Glomerular visceral epithelial cell (primary cell): ENCODE data around the gene CHGA.

Source experiments
- DNase-seq: peaks from one replicate; pipeline ENCODE4 v3.0.0-alpha.2; 2016; ENCODE audit errors: extremely low spot score

The CHGA gene

GRCh38 chr14:92903359-92903758, 19.6 kb upstream of the CHGA start:
- DNase-seq, result no peak

- no peak for DNase-seq
These were observed 17.3 kb upstream of the CHGA start for GRCh38 chr14:92905667-92906066.

GRCh38 chr14:92906420-92906819, 16.5 kb upstream of the CHGA start:
- no peak for DNase-seq

GRCh38 chr14:92906823-92907222, 16.1 kb upstream of the CHGA start:
- DNase-seq, result no peak

GRCh38 chr14:92907316-92907911, 15.5 kb upstream of the CHGA start:
- DNase-seq, result no peak

GRCh38 chr14:92914087-92914656, 8.8 kb upstream of the CHGA start:
- no peak for DNase-seq

- DNase-seq, result no peak
These were observed 6.7 kb upstream of the CHGA start for GRCh38 chr14:92916201-92916600.

GRCh38 chr14:92917041-92917940, 5.7 kb upstream of the CHGA start:
- no peak for DNase-seq

GRCh38 chr14:92917956-92918355, 5.0 kb upstream of the CHGA start:
- DNase-seq, result no peak

- DNase-seq, result no peak
These were observed 2.9 kb upstream of the CHGA start for GRCh38 chr14:92920001-92920400.

GRCh38 chr14:92922155-92922735, 705 bp upstream of the CHGA start:
- no peak for DNase-seq

- DNase-seq, result no peak
These were observed 774 bp downstream of the CHGA start for GRCh38 chr14:92923744-92924103.

- DNase-seq, result no peak
These were observed 1.3 kb downstream of the CHGA start for GRCh38 chr14:92924247-92924646.

- DNase-seq, result no peak
These were observed 2.5 kb downstream of the CHGA start for GRCh38 chr14:92925446-92925845.

- DNase-seq, result no peak
These were observed 3.4 kb downstream of the CHGA start for GRCh38 chr14:92926180-92926845.

- DNase-seq, result no peak
These were observed 4.0 kb downstream of the CHGA start for GRCh38 chr14:92926931-92927330.

GRCh38 chr14:92927349-92928257, 4.7 kb downstream of the CHGA start:
- no peak for DNase-seq

GRCh38 chr14:92928258-92928629, 5.3 kb downstream of the CHGA start:
- DNase-seq, result no peak

- DNase-seq, result no peak
These were observed 6.2 kb downstream of the CHGA start for GRCh38 chr14:92928961-92929688.
